Natural killer cell (primary cell): ENCODE data around the gene IQSEC1. TPM values are rescaled to one million over a fixed set of nuclear protein-coding genes. Genes with fewer than 3 reads are reported as not detected.

ENCODE experiments used
- ATAC-seq, 3 donors: fragments of 150-1000 bp in 2 of 3; fragments of 200-7000 bp in 1 of 3; cut with Tn5 transposase; 1 replicate in 1 of 3; 2 replicates in 2 of 3; pipeline ENCODE4 v1.10.0; 2021; ENCODE audit warnings: mild to moderate bottlenecking in 2 of 3, moderate library complexity in 2 of 3
- DNase-seq, 2 donors: peaks; one replicate each; pipeline versions ENCODE4 v3.0.0 to v3.0.0-alpha.2; 2013 to 2021; ENCODE audit warnings: mixed read lengths in 1 of 2
- H3K27ac ChIP-seq: one replicate; pipeline ENCODE4 v1.5.1; 2013; ENCODE audit warnings: mild to moderate bottlenecking, low read length
- H3K27me3 ChIP-seq: one replicate; pipeline ENCODE4 v1.6.1; 2013; ENCODE audit warnings: low read length; ENCODE audit not compliant: control insufficient read depth, insufficient read depth
- H3K36me3 ChIP-seq: one replicate; pipeline ENCODE4 v1.6.1; 2013; ENCODE audit warnings: low read length; ENCODE audit not compliant: control insufficient read depth, insufficient read depth
- H3K4me1 ChIP-seq: one replicate; pipeline ENCODE4 v1.6.1; 2013; ENCODE audit warnings: low read length; ENCODE audit not compliant: control insufficient read depth, insufficient read depth
- H3K4me3 ChIP-seq: one replicate; pipeline ENCODE4 v1.5.1; 2013; ENCODE audit warnings: low read length
- H3K9me3 ChIP-seq: one replicate; pipeline ENCODE4 v1.6.1; 2013; ENCODE audit warnings: low read length; ENCODE audit not compliant: control insufficient read depth, insufficient read depth
- H3K27ac Mint-ChIP-seq, 2 donors: one replicate each; pipeline ENCODE4 v1.8.0; 2022; ENCODE audit warnings: mild to moderate bottlenecking in 2 of 2, mixed read lengths in 2 of 2, moderate library complexity in 1 of 2
- H3K27me3 Mint-ChIP-seq, 2 donors: one replicate each; pipeline ENCODE4 v1.8.0; 2022; ENCODE audit warnings: low read depth in 2 of 2, mixed read lengths in 2 of 2
- H3K36me3 Mint-ChIP-seq: one replicate; pipeline ENCODE4 v1.8.0; 2022; ENCODE audit warnings: mixed read lengths
- H3K4me1 Mint-ChIP-seq, 2 donors: one replicate each; pipeline ENCODE4 v1.8.0; 2022; ENCODE audit warnings: mixed read lengths in 2 of 2
- H3K4me3 Mint-ChIP-seq: one replicate; pipeline ENCODE4 v1.8.0; 2022; ENCODE audit warnings: mild to moderate bottlenecking, moderate library complexity, mixed read lengths
- H3K9me3 Mint-ChIP-seq, 2 donors: one replicate each; pipeline ENCODE4 v1.8.0; 2022; ENCODE audit warnings: mixed read lengths in 2 of 2
- CTCF ChIP-seq: fragments of 200-600 bp; IDR thresholded peaks from one replicate; pipeline ENCODE4 v1.8.0; 2022; ENCODE audit warnings: antibody characterized with exemption
- WGBS: methylation state at CpG from one replicate; pipeline ENCODE4 v1.1.7; 2013; ENCODE audit warnings: missing lambda C conversion rate; ENCODE audit not compliant: insufficient coverage; 5-methylcytosine and 5-hydroxymethylcytosine counted together
- intact Hi-C: fragments of 100-400 bp; cut with micrococcal nuclease; formaldehyde crosslinking; loops from one replicate; pipeline ENCODE4 v1.14.2; 2022
- total RNA-seq, 4 donors: library from RNA; stranded (reverse); fragments of 120-200 nt in 1 of 4; gene quantifications; one replicate each; pipeline versions ENCODE4 v1.2.3 to v1.2.4, GENCODE V29; 2013 to 2022

The IQSEC1 gene
- total RNA-seq, 3 donors from 2014 or later (not counting 1 experiment from before 2014, with no cell fraction given): 124 to 189 (median 138) TPM

GRCh38 chr3:12985148-12985547 is 88.1 kb downstream of the IQSEC1 start:
- intact Hi-C loops: no loop called here
- peaks cover 60% of the 10 kb centered on the region for H3K4me1 ChIP-seq
- no peak overlapping the region for H3K27ac ChIP-seq
- TF ChIP-seq CTCF: no peak
- no peaks in the 10 kb centered on the region for H3K27me3 ChIP-seq
- no peaks in the 10 kb centered on the region for H3K9me3 ChIP-seq
- Mint-ChIP-seq H3K27ac (no peak overlapping the region), H3K9me3 (no peaks in the 10 kb centered on the region), H3K4me3 (no peak overlapping the region), H3K27me3 (no peaks in the 10 kb centered on the region), H3K4me1 (peaks cover 67 to 74% of the 10 kb centered on the region in 2 donors), H3K36me3 (no peaks in the 10 kb centered on the region)
- H3K36me3 ChIP-seq: no peaks in the 10 kb centered on the region
- DNase-seq (no peak), ATAC-seq (no peak)
- 95% methylated on average over 5 of the region's 6 CpGs for WGBS
- H3K4me3 ChIP-seq: no peak overlapping the region

GRCh38 chr3:12984023-12984823 is 89.0 kb downstream of the IQSEC1 start:
- no peak overlapping the region for H3K4me3 ChIP-seq
- peak overlapping the region; percentile 2 for H3K27ac ChIP-seq
- H3K4me3 Mint-ChIP-seq: peak overlapping the region; percentile 37
- peak overlapping the region; percentile 64 to 68 for H3K27ac Mint-ChIP-seq
- no peaks in the 10 kb centered on the region for H3K9me3 Mint-ChIP-seq
- ATAC-seq: peak; percentile 80 to 85 (median 82)
- peak; percentile 51 to 77 for DNase-seq
- H3K27me3 Mint-ChIP-seq: no peaks in the 10 kb centered on the region
- peaks cover 55% of the 10 kb centered on the region for H3K4me1 ChIP-seq
- no peaks in the 10 kb centered on the region for H3K9me3 ChIP-seq
- TF ChIP-seq CTCF: peak; percentile 73
- H3K36me3 Mint-ChIP-seq: no peaks in the 10 kb centered on the region
- H3K36me3 ChIP-seq: peaks cover 4% of the 10 kb centered on the region
- no peaks in the 10 kb centered on the region for H3K27me3 ChIP-seq
- WGBS: 53% methylated on average over 7 of the region's 7 CpGs
- intact Hi-C loops: loop anchor here (1.0 kb wide), 1 partner anchor 116 kb away; no protein-coding TSS in a partner anchor
- peaks cover 62 to 70% of the 10 kb centered on the region in 2 donors for H3K4me1 Mint-ChIP-seq

GRCh38 chr3:12983319-12983718 is 89.9 kb downstream of the IQSEC1 start:
- no peaks in the 10 kb centered on the region for H3K27me3 Mint-ChIP-seq

More at GRCh38 chr3:12983319-12983718, 89.9 kb downstream of the IQSEC1 start:
- TF ChIP-seq CTCF: no peak
- peak in 1 of 3 donors; percentile 11 for ATAC-seq
- H3K36me3 Mint-ChIP-seq: no peaks in the 10 kb centered on the region
- H3K27ac Mint-ChIP-seq: peak overlapping the region; percentile 64 to 68
- DNase-seq: no peak
- Histone ChIP-seq H3K4me3 (no peak overlapping the region), H3K36me3 (peaks cover 4% of the 10 kb centered on the region), H3K9me3 (no peaks in the 10 kb centered on the region), H3K27ac (peak overlapping the region; percentile 28), H3K27me3 (no peaks in the 10 kb centered on the region), H3K4me1 (peaks cover 48% of the 10 kb centered on the region)
- H3K4me3 Mint-ChIP-seq: peak overlapping the region; percentile 67
- H3K9me3 Mint-ChIP-seq: no peaks in the 10 kb centered on the region
- WGBS: 70% methylated on average over 8 of the region's 9 CpGs
- H3K4me1 Mint-ChIP-seq: peaks cover 60 to 68% of the 10 kb centered on the region in 2 donors
- intact Hi-C loops: no loop called here
